ENCODE results near the gene CRYBB3. TPM values are rescaled to one million over a fixed set of nuclear protein-coding genes. Genes with fewer than 3 reads are reported as not detected.
A peak's percentile ranks its signal among the peaks of the same experiment; 100 is the strongest.
"Not testable (repeated sequence)": the region's sequence is repeated elsewhere in the genome, so short reads cannot be mapped to it uniquely, and the experiment has no call there.

CRYBB3 gene
- total and polyA plus RNA-seq, 7 experiments from 2014 or later, result not detected

DNA sequence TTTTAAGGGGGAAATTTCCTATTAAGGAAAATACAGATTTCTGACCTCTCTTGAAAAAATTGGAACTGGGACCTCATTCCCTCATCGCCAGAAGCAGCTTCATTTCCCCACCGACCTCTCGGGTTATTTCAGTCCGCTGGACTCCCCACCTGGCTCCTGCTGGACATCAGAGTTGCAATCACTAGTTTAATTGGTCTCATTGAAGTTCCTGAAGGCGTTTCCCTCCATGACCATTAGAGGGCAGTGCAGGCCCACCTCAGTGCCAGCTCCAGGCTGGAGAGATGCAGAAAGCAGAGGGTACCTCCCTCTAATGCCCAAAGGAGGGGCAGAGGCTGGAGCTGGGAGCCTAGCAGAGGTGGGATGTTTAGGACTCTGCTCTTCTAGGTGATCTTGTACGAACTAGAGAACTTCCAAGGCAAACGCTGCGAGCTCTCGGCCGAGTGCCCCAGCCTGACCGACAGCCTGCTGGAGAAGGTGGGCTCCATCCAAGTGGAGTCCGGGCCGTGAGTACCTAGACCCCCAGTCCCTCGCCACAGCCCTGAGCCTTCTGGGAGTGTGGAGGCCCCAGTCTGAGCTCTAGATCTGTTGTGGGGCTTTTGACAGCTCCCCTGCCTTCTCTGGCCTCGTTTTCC is 2.7 kb downstream of the CRYBB3 start:
- intact Hi-C loops (cut with micrococcal nuclease), result loop anchor here in 1 of 2 donors (1.0 kb wide), 1 partner anchor 121 kb away; no protein-coding TSS in a partner anchor
- peak; percentile 72 for ATAC-seq
- POLR2A ChIA-PET, result interaction anchor here (0.6 kb wide), 1 partner anchor 34 kb away, joined by 5 read pairs; no protein-coding TSS in a partner anchor

DNA sequence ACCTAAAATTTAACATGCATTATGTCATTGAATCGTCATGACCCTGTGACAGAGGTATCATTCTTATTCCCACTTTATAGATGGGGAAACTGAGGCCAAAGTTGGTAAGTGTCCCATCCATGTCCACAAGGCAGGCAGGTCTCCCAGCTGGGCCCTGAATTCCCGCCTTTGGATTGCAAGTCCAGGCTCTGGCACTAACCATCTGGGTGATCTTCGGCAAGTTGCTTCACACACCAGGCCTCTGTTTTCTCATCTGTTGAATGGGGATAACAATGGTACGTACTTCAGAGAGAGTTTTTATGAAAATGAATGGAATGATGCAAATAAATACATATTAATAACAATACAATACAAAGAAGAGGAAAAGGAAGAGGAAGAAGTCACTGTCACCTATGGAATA is 3.4 kb downstream of the CRYBB3 start:
- no peak for DNase-seq
- H3K9me3 ChIP-seq (ENCODE audit: control insufficient read depth in 2 of 3, low read length in 3 of 3), result no peaks in the 10 kb centered on the region
- no peaks in the 10 kb centered on the region for H3K27me3 ChIP-seq (ENCODE audit: control insufficient read depth in 2 of 2, insufficient read depth in 2 of 2, low read length in 2 of 2)
- Mint-ChIP-seq H3K9me3 (peaks cover 0 to 1% (median 0%) of the 10 kb centered on the region in 11 donors), H3K27me3 (no peaks in the 10 kb centered on the region), H3K36me3 (no peaks in the 10 kb centered on the region), H3K27ac (no peak overlapping the region), H3K4me3 (no peak overlapping the region), H3K4me1 (peaks cover 0 to 7% (median 0%) of the 10 kb centered on the region in 7 donors)
- ATAC-seq, result no peak
- POLR2A ChIA-PET, result no interaction called here
- H3K4me1 ChIP-seq (ENCODE audit: control insufficient read depth in 2 of 2, insufficient read depth in 2 of 2, low read length in 2 of 2), result no peaks in the 10 kb centered on the region
- H3K36me3 ChIP-seq (ENCODE audit: control insufficient read depth in 2 of 3, insufficient read depth in 3 of 3, low read length in 3 of 3), result no peaks in the 10 kb centered on the region
- intact Hi-C loops (cut with micrococcal nuclease), result no loop called here
- H3K27ac ChIP-seq (ENCODE audit: low read depth, low read length), result no peak overlapping the region
- CTCF ChIA-PET, result interaction anchor here (1.0 to 1.8 kb wide), 6 partner anchors 8 to 143 kb away, joined by 3 to 11 read pairs (median 3); no protein-coding TSS in a partner anchor
- H3K4me3 ChIP-seq (ENCODE audit: low read length), result no peak overlapping the region

More for the DNA sequence above, 2.7 kb downstream of the CRYBB3 start:
- no peaks in the 10 kb centered on the region for H3K27me3 Mint-ChIP-seq
- H3K36me3 Mint-ChIP-seq, result peaks cover 0 to 3% (median 0%) of the 10 kb centered on the region in 5 donors
- H3K27ac Mint-ChIP-seq, result peak overlapping the region in 2 of 9 donors; percentile 14 to 17
- no peak overlapping the region for H3K4me3 Mint-ChIP-seq
- CTCF ChIA-PET, result interaction anchor here (0.6 to 1.8 kb wide), 12 partner anchors 9 to 143 kb away, joined by 3 to 11 read pairs (median 3); no protein-coding TSS in a partner anchor
- H3K9me3 Mint-ChIP-seq, result peaks cover 0 to 1% (median 0%) of the 10 kb centered on the region in 11 donors
- Histone ChIP-seq H3K4me3 (ENCODE audit: low read length) (no peak overlapping the region), H3K9me3 (ENCODE audit: control insufficient read depth in 2 of 3, low read length in 3 of 3) (no peaks in the 10 kb centered on the region), H3K36me3 (ENCODE audit: control insufficient read depth in 2 of 3, insufficient read depth in 3 of 3, low read length in 3 of 3) (no peaks in the 10 kb centered on the region), H3K27me3 (ENCODE audit: control insufficient read depth in 2 of 2, insufficient read depth in 2 of 2, low read length in 2 of 2) (no peaks in the 10 kb centered on the region), H3K27ac (ENCODE audit: low read depth, low read length) (no peak overlapping the region), H3K4me1 (ENCODE audit: control insufficient read depth in 2 of 2, insufficient read depth in 2 of 2, low read length in 2 of 2) (no peaks in the 10 kb centered on the region)
- peak in 8 of 9 donors; percentile 20 to 59 (median 36) for DNase-seq
- peaks cover 0 to 7% (median 0%) of the 10 kb centered on the region in 7 donors for H3K4me1 Mint-ChIP-seq

DNA sequence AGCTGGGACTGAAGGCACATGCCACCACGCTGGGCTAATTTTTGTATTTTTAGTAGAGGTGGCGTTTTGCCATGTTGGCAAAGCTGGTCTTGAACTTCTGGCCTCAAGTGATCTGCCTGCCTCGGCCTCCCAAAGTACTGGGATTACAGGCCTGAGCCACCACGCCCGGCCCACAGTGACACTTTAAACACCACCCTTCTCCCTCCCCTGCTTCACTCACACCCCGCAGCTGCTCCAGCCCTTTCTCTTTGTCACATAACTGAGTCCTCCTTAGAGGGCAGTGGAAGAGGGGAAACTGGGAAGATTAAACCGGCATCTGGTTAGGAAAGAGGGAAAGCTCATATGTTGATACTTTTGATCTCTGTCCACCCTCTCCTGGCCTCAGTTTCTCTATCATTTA is 4.9 kb downstream of the CRYBB3 start:
- ATAC-seq; H3K4me1 ChIP-seq (ENCODE audit: control insufficient read depth in 2 of 2, insufficient read depth in 2 of 2, low read length in 2 of 2); H3K4me1 Mint-ChIP-seq; H3K27ac ChIP-seq (ENCODE audit: low read depth, low read length); DNase-seq; H3K9me3 Mint-ChIP-seq; H3K4me3 Mint-ChIP-seq; CTCF ChIA-PET; H3K9me3 ChIP-seq (ENCODE audit: control insufficient read depth in 2 of 3, low read length in 3 of 3); H3K27ac Mint-ChIP-seq; POLR2A ChIA-PET; H3K27me3 Mint-ChIP-seq; H3K4me3 ChIP-seq (ENCODE audit: low read length); H3K36me3 ChIP-seq (ENCODE audit: control insufficient read depth in 2 of 3, insufficient read depth in 3 of 3, low read length in 3 of 3); intact Hi-C loops (cut with micrococcal nuclease); H3K27me3 ChIP-seq (ENCODE audit: control insufficient read depth in 2 of 2, insufficient read depth in 2 of 2, low read length in 2 of 2); H3K36me3 Mint-ChIP-seq: not testable (repeated sequence)

- Mint-ChIP-seq H3K27ac (peak overlapping the region in 1 of 9 donors; percentile 9), H3K4me1 (peaks cover 0 to 7% (median 0%) of the 10 kb centered on the region in 7 donors), H3K27me3 (no peaks in the 10 kb centered on the region), H3K9me3 (peaks cover 0 to 1% (median 0%) of the 10 kb centered on the region in 11 donors), H3K4me3 (no peak overlapping the region), H3K36me3 (no peaks in the 10 kb centered on the region)
- Histone ChIP-seq H3K27me3 (ENCODE audit: control insufficient read depth in 2 of 2, insufficient read depth in 2 of 2, low read length in 2 of 2) (no peaks in the 10 kb centered on the region), H3K36me3 (ENCODE audit: control insufficient read depth in 2 of 3, insufficient read depth in 3 of 3, low read length in 3 of 3) (no peaks in the 10 kb centered on the region), H3K27ac (ENCODE audit: low read depth, low read length) (no peak overlapping the region), H3K9me3 (ENCODE audit: control insufficient read depth in 2 of 3, low read length in 3 of 3) (no peaks in the 10 kb centered on the region), H3K4me3 (ENCODE audit: low read length) (no peak overlapping the region), H3K4me1 (ENCODE audit: control insufficient read depth in 2 of 2, insufficient read depth in 2 of 2, low read length in 2 of 2) (no peaks in the 10 kb centered on the region)
- DNase-seq, result no peak
- CTCF ChIA-PET, result no interaction called here
- ATAC-seq, result no peak
- POLR2A ChIA-PET, result no interaction called here
- intact Hi-C loops (cut with micrococcal nuclease), result no loop called here
Measured at GRCh38 chr22:25205847-25206246, 6.2 kb downstream of the CRYBB3 start.

DNA sequence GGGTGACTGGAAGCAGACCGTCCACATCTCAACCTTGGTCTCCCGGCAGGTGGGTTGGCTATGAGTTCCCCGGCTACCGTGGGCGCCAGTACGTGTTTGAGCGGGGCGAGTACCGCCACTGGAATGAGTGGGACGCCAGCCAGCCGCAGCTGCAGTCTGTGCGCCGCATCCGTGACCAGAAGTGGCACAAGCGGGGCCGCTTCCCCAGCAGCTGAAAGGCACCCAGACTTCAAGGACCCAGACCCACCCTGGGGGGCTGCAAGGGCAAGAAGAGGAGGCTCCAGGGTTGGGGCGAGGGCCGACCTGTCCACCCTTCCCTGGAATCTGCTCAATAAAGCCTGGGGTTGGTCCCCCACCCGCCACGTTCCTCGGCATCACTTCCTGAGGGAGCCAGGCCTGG is 7.3 kb downstream of the CRYBB3 start:
- Mint-ChIP-seq H3K4me1 (peaks cover 0 to 4% (median 0%) of the 10 kb centered on the region in 7 donors), H3K27ac (peak overlapping the region in 1 of 9 donors; percentile 70)

GRCh38 chr22:25207553-25208157 is 8.0 kb downstream of the CRYBB3 start:
- H3K27ac Mint-ChIP-seq, result no peak overlapping the region
- H3K9me3 ChIP-seq (ENCODE audit: control insufficient read depth in 2 of 3, low read length in 3 of 3), result no peaks in the 10 kb centered on the region

More for the DNA sequence above, 7.3 kb downstream of the CRYBB3 start:
- no peak overlapping the region for H3K4me3 Mint-ChIP-seq
- no peaks in the 10 kb centered on the region for H3K36me3 Mint-ChIP-seq
- Histone ChIP-seq H3K4me1 (ENCODE audit: control insufficient read depth in 2 of 2, insufficient read depth in 2 of 2, low read length in 2 of 2) (no peaks in the 10 kb centered on the region), H3K36me3 (ENCODE audit: control insufficient read depth in 2 of 3, insufficient read depth in 3 of 3, low read length in 3 of 3) (no peaks in the 10 kb centered on the region), H3K27ac (ENCODE audit: low read depth, low read length) (no peak overlapping the region), H3K27me3 (ENCODE audit: control insufficient read depth in 2 of 2, insufficient read depth in 2 of 2, low read length in 2 of 2) (no peaks in the 10 kb centered on the region), H3K9me3 (ENCODE audit: control insufficient read depth in 2 of 3, low read length in 3 of 3) (no peaks in the 10 kb centered on the region), H3K4me3 (ENCODE audit: low read length) (no peak overlapping the region)
- intact Hi-C loops (cut with micrococcal nuclease), result no loop called here
- ATAC-seq (no peak), DNase-seq (no peak)
- H3K27me3 Mint-ChIP-seq, result peaks cover 0 to 1% (median 0%) of the 10 kb centered on the region in 5 donors
- peaks cover 0 to 1% (median 0%) of the 10 kb centered on the region in 11 donors for H3K9me3 Mint-ChIP-seq
- ChIA-PET POLR2A (no interaction called here), CTCF (no interaction called here)

More at GRCh38 chr22:25207553-25208157, 8.0 kb downstream of the CRYBB3 start:
- Mint-ChIP-seq H3K4me1 (no peaks in the 10 kb centered on the region), H3K4me3 (no peak overlapping the region), H3K36me3 (no peaks in the 10 kb centered on the region), H3K9me3 (peaks cover 0 to 1% (median 0%) of the 10 kb centered on the region in 11 donors), H3K27me3 (peaks cover 0 to 6% (median 0%) of the 10 kb centered on the region in 5 donors)
- H3K27ac ChIP-seq (ENCODE audit: low read depth, low read length), result no peak overlapping the region
- H3K4me1 ChIP-seq (ENCODE audit: control insufficient read depth in 2 of 2, insufficient read depth in 2 of 2, low read length in 2 of 2), result no peaks in the 10 kb centered on the region
- no peaks in the 10 kb centered on the region for H3K36me3 ChIP-seq (ENCODE audit: control insufficient read depth in 2 of 3, insufficient read depth in 3 of 3, low read length in 3 of 3)
- no peak overlapping the region for H3K4me3 ChIP-seq (ENCODE audit: low read length)
- no peaks in the 10 kb centered on the region for H3K27me3 ChIP-seq (ENCODE audit: control insufficient read depth in 2 of 2, insufficient read depth in 2 of 2, low read length in 2 of 2)
- ATAC-seq (no peak), DNase-seq (no peak)
- POLR2A ChIA-PET, result no interaction called here
- CTCF ChIA-PET, result no interaction called here
- intact Hi-C loops (cut with micrococcal nuclease), result no loop called here
